IPS-18a (cell line): ENCODE data around the gene ANGPTL7.
"Not testable (repeated sequence)": the region's sequence is repeated elsewhere in the genome, so short reads cannot be mapped to it uniquely, and the experiment has no call there.

Source experiments
- H3K27ac ChIP-seq: one replicate; pipeline ENCODE4 v1.5.1; 2013; ENCODE audit warnings: low read length
- H3K27me3 ChIP-seq: one replicate; pipeline ENCODE4 v1.6.1; 2013; ENCODE audit warnings: mild to moderate bottlenecking, low read length; ENCODE audit not compliant: control insufficient read depth, insufficient read depth
- H3K36me3 ChIP-seq: one replicate; pipeline ENCODE4 v1.6.1; 2013; ENCODE audit warnings: low read depth, low read length; ENCODE audit not compliant: control insufficient read depth
- H3K4me1 ChIP-seq: one replicate; pipeline ENCODE4 v1.6.1; 2013; ENCODE audit warnings: low read depth, low read length; ENCODE audit not compliant: control insufficient read depth
- H3K4me3 ChIP-seq: one replicate; pipeline ENCODE4 v1.5.1; 2013; ENCODE audit warnings: low read length
- H3K9ac ChIP-seq: one replicate; pipeline ENCODE4 v1.6.1; 2013; ENCODE audit warnings: mild to moderate bottlenecking, low read length, moderate library complexity
- H3K9me3 ChIP-seq: one replicate; pipeline ENCODE4 v1.6.1; 2013; ENCODE audit warnings: low read depth, low read length; ENCODE audit not compliant: control insufficient read depth

Gene ANGPTL7

DNA sequence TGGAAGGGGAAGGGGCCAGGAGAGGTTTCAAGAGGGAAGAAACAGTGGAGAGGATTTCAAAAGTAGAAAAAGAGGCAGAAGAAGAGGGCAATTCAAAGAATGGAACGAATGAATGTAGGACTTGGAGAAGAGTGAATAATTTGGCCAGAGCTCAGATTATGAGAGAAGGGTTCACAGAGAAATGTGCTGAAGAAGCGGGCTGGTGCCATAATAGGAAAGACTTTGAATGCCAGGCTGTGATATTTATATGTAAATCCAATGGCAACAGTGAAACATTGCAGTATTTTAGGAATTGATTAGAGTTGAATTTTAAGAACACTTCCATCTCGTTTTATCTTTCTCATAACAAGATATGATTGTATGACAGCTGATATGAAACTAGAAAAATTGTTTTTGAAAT is 36.0 kb upstream of the ANGPTL7 start:
- peaks cover 40% of the 10 kb centered on the region for H3K36me3 ChIP-seq
- no peaks in the 10 kb centered on the region for H3K4me1 ChIP-seq
- H3K27ac ChIP-seq, result no peak overlapping the region
- no peak overlapping the region for H3K4me3 ChIP-seq
- no peaks in the 10 kb centered on the region for H3K9me3 ChIP-seq
- no peaks in the 10 kb centered on the region for H3K27me3 ChIP-seq
- H3K9ac ChIP-seq, result no peak overlapping the region

DNA sequence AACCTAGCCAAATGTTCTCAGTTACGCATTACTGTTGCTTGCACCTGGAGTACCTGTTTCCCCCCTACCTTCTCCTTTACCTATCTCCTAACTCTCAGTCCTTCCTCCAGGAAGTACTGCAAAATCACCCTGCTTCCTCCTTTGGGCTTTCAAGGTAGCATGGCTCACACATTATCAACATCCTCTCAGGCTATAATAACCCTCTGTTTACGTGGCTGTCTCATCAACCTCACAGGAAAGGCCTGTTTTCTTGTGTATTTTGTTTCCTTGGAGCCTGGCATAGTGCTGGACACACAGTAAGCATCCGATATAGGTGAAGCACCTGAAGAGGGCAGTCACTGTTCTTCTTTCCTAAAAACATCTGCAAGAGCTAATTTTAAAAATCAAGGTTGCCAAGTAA is 32.7 kb upstream of the ANGPTL7 start:
- Histone ChIP-seq H3K4me3 (no peak overlapping the region), H3K9ac (no peak overlapping the region), H3K27me3 (no peaks in the 10 kb centered on the region), H3K27ac (no peak overlapping the region), H3K36me3 (peaks cover 21% of the 10 kb centered on the region), H3K4me1 (no peaks in the 10 kb centered on the region), H3K9me3 (no peaks in the 10 kb centered on the region)

DNA sequence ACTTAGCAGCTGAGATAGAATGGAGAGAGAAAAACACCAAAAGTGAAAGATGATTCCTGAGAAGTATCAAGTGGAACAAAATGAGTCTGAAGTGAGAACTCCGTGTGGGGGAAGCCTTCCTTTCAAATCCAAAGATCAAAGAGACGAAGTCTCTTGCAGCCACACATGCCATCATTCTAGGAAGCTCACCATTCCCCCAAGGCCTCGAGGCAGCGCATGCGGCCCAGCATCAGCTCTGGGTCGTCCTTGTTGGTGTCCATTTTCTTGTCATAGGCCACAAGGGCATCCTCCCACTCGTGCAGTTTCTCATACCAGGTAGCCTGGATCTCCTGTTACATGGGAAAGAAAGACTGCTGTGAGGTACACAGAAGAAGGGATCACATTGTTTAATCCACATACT is 32.2 kb upstream of the ANGPTL7 start:
- no peaks in the 10 kb centered on the region for H3K27me3 ChIP-seq
- H3K27ac ChIP-seq, result no peak overlapping the region
- H3K9ac ChIP-seq, result no peak overlapping the region
- no peak overlapping the region for H3K4me3 ChIP-seq
- H3K36me3 ChIP-seq, result peaks cover 21% of the 10 kb centered on the region
- no peaks in the 10 kb centered on the region for H3K9me3 ChIP-seq
- H3K4me1 ChIP-seq, result no peaks in the 10 kb centered on the region

DNA sequence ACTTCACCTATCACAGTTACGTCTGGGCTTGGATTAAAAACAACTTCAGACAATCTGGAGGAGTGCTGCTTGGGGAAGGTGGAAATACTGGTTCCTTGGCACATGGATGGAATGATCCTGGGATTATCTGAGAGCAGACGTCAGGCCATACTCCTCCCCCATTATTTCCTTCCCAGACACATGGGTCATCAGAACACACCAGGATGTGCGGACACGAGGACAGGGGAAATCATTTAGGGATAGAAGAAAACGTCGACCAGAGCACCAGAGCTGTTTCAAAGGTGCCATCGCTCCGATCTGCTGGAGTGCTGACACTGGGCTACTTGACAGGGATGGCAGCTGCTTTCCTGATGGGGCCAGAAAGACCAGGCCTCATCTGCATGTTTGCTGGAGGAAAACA is 31.8 kb upstream of the ANGPTL7 start:
- Histone ChIP-seq H3K27ac (no peak overlapping the region), H3K4me3 (no peak overlapping the region), H3K9me3 (no peaks in the 10 kb centered on the region), H3K4me1 (no peaks in the 10 kb centered on the region), H3K9ac (no peak overlapping the region), H3K36me3 (peaks cover 21% of the 10 kb centered on the region), H3K27me3 (no peaks in the 10 kb centered on the region)

DNA sequence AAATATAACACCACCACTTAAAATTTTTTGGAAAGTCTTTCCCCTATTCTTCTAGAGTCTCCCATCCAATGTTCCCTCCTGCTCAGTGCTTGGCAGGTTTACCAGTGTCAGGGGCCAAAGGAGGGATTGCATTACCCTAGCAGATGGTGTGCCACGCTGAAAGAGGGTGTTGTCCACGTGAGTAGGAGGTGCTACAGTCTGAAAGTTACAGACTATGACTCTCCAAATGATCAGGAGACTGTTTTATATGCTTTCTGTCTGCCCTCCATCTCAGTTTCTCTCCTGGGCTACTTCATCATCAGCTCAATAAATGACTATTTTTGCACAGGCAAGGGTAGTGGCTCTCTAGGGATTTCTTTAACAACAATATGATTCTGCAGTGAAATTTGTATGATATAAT is 31.3 kb upstream of the ANGPTL7 start:
- Histone ChIP-seq H3K27me3 (no peaks in the 10 kb centered on the region), H3K9me3 (no peaks in the 10 kb centered on the region), H3K4me1 (no peaks in the 10 kb centered on the region), H3K27ac (no peak overlapping the region), H3K36me3 (peaks cover 19% of the 10 kb centered on the region), H3K4me3 (no peak overlapping the region), H3K9ac (no peak overlapping the region)

DNA sequence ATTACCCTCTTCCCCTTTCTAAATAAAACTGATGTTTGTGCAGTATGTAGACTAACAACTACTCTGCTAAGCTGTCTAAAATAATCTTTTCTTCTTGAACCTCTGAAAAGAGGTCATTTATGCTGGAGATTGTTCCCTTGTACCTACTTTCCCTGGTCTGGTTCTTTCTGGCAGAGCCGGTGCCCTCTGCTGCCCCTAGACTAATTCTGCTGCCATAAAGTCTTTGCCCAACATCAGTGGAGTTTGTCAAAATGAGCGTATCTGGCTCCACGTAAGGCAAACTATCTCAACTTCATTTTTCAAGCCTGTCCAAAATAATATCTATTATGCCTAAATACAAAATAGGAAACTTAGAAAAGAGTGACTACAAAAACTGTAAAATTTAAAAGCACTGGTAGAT is 30.9 kb upstream of the ANGPTL7 start:
- no peak overlapping the region for H3K9ac ChIP-seq
- no peaks in the 10 kb centered on the region for H3K4me1 ChIP-seq
- no peaks in the 10 kb centered on the region for H3K27me3 ChIP-seq
- no peak overlapping the region for H3K27ac ChIP-seq
- H3K36me3 ChIP-seq, result peaks cover 16% of the 10 kb centered on the region
- H3K4me3 ChIP-seq, result no peak overlapping the region
- H3K9me3 ChIP-seq, result no peaks in the 10 kb centered on the region

DNA sequence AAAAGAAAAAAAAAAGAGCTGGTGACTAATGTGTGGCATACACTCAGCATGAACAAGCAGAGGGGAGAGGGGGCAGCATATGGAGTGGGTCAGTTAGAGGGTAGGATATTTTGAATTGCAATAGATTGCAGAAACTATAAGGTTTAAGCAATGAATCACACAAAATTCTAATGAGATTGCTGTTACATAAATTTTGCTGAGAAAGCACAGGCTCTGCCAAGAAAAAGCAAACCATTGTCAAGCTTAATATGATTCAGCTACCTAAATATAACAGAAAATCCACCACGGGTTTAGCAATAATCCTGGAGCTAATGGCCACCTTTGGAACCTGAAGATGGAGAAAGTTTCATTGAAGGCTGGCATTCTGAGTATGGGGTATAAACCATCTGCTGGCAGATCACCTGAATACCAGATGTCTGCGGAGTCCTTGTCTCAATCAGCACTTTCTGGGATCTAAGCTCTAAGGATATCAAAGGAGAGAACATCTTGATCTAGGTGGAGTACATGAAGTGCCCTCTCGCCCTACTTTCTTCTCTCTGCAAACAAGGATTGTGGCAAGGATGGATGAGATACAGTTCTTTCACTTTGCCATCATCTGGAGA is 30.3 kb upstream of the ANGPTL7 start:
- Histone ChIP-seq H3K9me3 (no peaks in the 10 kb centered on the region), H3K27me3 (no peaks in the 10 kb centered on the region), H3K4me1 (no peaks in the 10 kb centered on the region), H3K4me3 (no peak overlapping the region), H3K36me3 (peaks cover 16% of the 10 kb centered on the region), H3K27ac (no peak overlapping the region), H3K9ac (no peak overlapping the region)

GRCh38 chr1:11162752-11163151 is 26.4 kb upstream of the ANGPTL7 start:
- H3K36me3 ChIP-seq, result not testable (repeated sequence)

GRCh38 chr1:11166744-11167143 is 22.4 kb upstream of the ANGPTL7 start:
- H3K9me3 ChIP-seq, H3K4me3 ChIP-seq, H3K27ac ChIP-seq, H3K4me1 ChIP-seq, H3K27me3 ChIP-seq, H3K36me3 ChIP-seq, H3K9ac ChIP-seq: not testable (repeated sequence)

More at GRCh38 chr1:11162752-11163151, 26.4 kb upstream of the ANGPTL7 start:
- not testable (repeated sequence) for H3K9me3 ChIP-seq, H3K4me3 ChIP-seq, H3K4me1 ChIP-seq, H3K9ac ChIP-seq, H3K27me3 ChIP-seq, H3K27ac ChIP-seq

- no peak overlapping the region for H3K4me3 ChIP-seq
- H3K4me1 ChIP-seq, result no peaks in the 10 kb centered on the region
- no peak overlapping the region for H3K9ac ChIP-seq
- no peak overlapping the region for H3K27ac ChIP-seq
- no peaks in the 10 kb centered on the region for H3K27me3 ChIP-seq
- no peaks in the 10 kb centered on the region for H3K36me3 ChIP-seq
- no peaks in the 10 kb centered on the region for H3K9me3 ChIP-seq
Measured at GRCh38 chr1:11168731-11169130, 20.4 kb upstream of the ANGPTL7 start.

DNA sequence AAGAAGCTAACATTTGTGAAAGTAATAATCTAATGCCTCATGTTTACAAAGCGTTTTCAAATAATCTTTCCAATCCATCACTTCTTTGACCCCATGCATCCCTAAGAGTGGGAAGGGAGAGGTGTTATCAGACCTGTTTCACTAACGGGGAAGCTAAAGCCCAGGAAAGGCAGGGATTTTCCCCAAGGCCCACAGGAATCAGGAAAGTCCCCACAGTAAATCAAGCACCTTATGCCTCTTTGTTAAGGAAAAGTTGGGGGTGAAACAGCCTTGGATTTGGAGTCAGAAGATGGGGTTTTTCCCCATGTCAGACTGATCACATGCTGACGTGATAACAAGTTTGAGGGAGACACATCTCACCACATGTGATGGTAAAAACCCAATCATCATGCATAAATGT is 20.0 kb upstream of the ANGPTL7 start:
- Histone ChIP-seq H3K27me3 (no peaks in the 10 kb centered on the region), H3K36me3 (no peaks in the 10 kb centered on the region), H3K9me3 (no peaks in the 10 kb centered on the region)

DNA sequence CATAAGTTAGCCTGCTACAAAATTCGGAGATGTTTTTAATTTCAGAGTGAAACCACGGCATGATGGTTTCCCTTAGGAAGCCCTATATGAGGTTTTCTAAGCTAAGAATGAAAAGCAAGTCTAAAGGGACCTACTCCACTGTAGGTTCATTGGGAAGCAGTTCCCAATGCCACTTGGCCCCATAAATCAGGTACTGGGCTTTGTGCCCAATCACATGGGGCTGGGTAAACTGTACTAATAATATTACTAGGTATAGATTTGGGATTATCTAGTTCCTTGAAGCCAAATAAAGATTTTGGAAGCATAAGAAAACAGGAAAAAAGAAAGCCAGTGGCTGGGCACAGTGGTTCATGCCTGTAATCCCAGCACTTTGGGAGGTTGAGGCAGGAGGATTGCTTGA is 19.1 kb upstream of the ANGPTL7 start:
- H3K27ac ChIP-seq, result no peak overlapping the region
- H3K36me3 ChIP-seq, result no peaks in the 10 kb centered on the region
- H3K9me3 ChIP-seq, result no peaks in the 10 kb centered on the region
- H3K27me3 ChIP-seq, result no peaks in the 10 kb centered on the region
- no peak overlapping the region for H3K4me3 ChIP-seq
- no peak overlapping the region for H3K9ac ChIP-seq
- no peaks in the 10 kb centered on the region for H3K4me1 ChIP-seq

More for the DNA sequence above, 20.0 kb upstream of the ANGPTL7 start:
- H3K4me1 ChIP-seq, result no peaks in the 10 kb centered on the region
- no peak overlapping the region for H3K27ac ChIP-seq
- H3K4me3 ChIP-seq, result no peak overlapping the region
- no peak overlapping the region for H3K9ac ChIP-seq
